HepG2 (cell line): ENCODE measurements around the gene UBTF. TPM values are rescaled to one million over a fixed set of nuclear protein-coding genes. Genes with fewer than 3 reads are reported as not detected.

Source experiments
- KDM2A ChIP-seq: sonication (generic); formaldehyde crosslinking; IDR thresholded peaks from 2 replicates; pipeline ENCODE4 v1.4.0; 2020; ENCODE audit warnings: low read depth, missing genetic modification reagents, borderline replicate concordance
- MAFF ChIP-seq: IDR thresholded peaks from 2 replicates; pipeline ENCODE4 v1.6.1; 2011; ENCODE audit warnings: low read depth, low read length, improper control_type of control experiment
- NFE2 ChIP-seq: sonication (generic); formaldehyde crosslinking; IDR thresholded peaks from 2 replicates; pipeline ENCODE4 v1.4.0; 2020; ENCODE audit warnings: missing genetic modification reagents
- RXRA ChIP-seq: sonication (generic); formaldehyde crosslinking; IDR thresholded peaks from 2 replicates; pipeline ENCODE4 v1.5.1; 2020; ENCODE audit warnings: missing genetic modification reagents
- U2AF1 ChIP-seq: fragments of 200-400 bp; formaldehyde crosslinking; optimal IDR thresholded peaks from 2 replicates; pipeline ENCODE3; 2017; ENCODE audit warnings: mild to moderate bottlenecking, low read depth, low read length
- ZHX1 ChIP-seq: sonication (generic); formaldehyde crosslinking; IDR thresholded peaks from 2 replicates; pipeline ENCODE4 v1.8.1; 2022; ENCODE audit warnings: low read depth, mild to moderate bottlenecking, missing genetic modification reagents
- ZNF225 ChIP-seq: sonication (generic); formaldehyde crosslinking; IDR thresholded peaks from 2 replicates; pipeline ENCODE4 v1.4.0; 2020; ENCODE audit warnings: mild to moderate bottlenecking, missing genetic modification reagents
- ZNF253 ChIP-seq: sonication (generic); formaldehyde crosslinking; IDR thresholded peaks from 2 replicates; pipeline ENCODE4 v1.8.0; 2022; ENCODE audit warnings: mild to moderate bottlenecking, missing genetic modification reagents, borderline replicate concordance
- ZNF367 ChIP-seq: sonication (generic); formaldehyde crosslinking; IDR thresholded peaks from 2 replicates; pipeline ENCODE4 v1.4.0; 2020; ENCODE audit warnings: missing genetic modification reagents, borderline replicate concordance
- polyA plus RNA-seq, 8 experiments: library from polyadenylated mRNA; depleted of rRNA in 3 of 8; stranded (reverse) in 7 of 8; unstranded in 1 of 8; fragments of >200 nt; fragmentation: Illumina TruSeq in 4 of 8; extraction: Trizol in 4 of 8; gene quantifications; 2 replicates each; pipeline versions ENCODE4 v1.2.1 to v1.2.3, GENCODE V29; 2011 to 2016; ENCODE audit warnings: low read depth in 4 of 8, missing spikeins in 1 of 8, mixed read lengths in 1 of 8; ENCODE audit not compliant: insufficient read depth in 1 of 8
- total RNA-seq, 5 experiments: library from RNA; depleted of rRNA; stranded (reverse); fragments of >200 nt; fragmentation: Illumina TruSeq; extraction: Trizol; gene quantifications; 2 replicates each; pipeline ENCODE4 v1.2.3, GENCODE V29; 2016; ENCODE audit warnings: low read depth in 1 of 5
- TF ChIP-seq, protein P1 (sequence below): sonication (generic); formaldehyde crosslinking; IDR thresholded peaks from 2 replicates; pipeline ENCODE4 v1.5.0; 2020; ENCODE audit warnings: missing genetic modification reagents
- TF ChIP-seq, protein P2 (sequence below): sonication (generic); formaldehyde crosslinking; IDR thresholded peaks from 2 replicates; pipeline ENCODE4 v1.5.1; 2020; ENCODE audit warnings: mild to moderate bottlenecking, missing genetic modification reagents, borderline replicate concordance
- TF ChIP-seq, protein P3 (sequence below): sonication (generic); formaldehyde crosslinking; IDR thresholded peaks from 2 replicates; pipeline ENCODE4 v1.5.1; 2020; ENCODE audit warnings: missing genetic modification reagents, mild to moderate bottlenecking, borderline replicate concordance
- TF ChIP-seq, protein P4 (sequence below): sonication (generic); formaldehyde crosslinking; IDR thresholded peaks from 2 replicates; pipeline ENCODE4 v1.9.0; 2021; ENCODE audit warnings: missing genetic modification reagents, mild to moderate bottlenecking, borderline replicate concordance
- TF ChIP-seq, protein P5 (sequence below): sonication (generic); formaldehyde crosslinking; IDR thresholded peaks from 2 replicates; pipeline ENCODE4 v1.5.1; 2020; ENCODE audit warnings: mild to moderate bottlenecking, missing genetic modification reagents, moderate library complexity

The UBTF gene
- total and polyA plus RNA-seq, 2 of the 13 experiments (the other 11 are each of a cell fraction or from before 2014, with no cell fraction given): 15.2 to 60.9 TPM

DNA sequence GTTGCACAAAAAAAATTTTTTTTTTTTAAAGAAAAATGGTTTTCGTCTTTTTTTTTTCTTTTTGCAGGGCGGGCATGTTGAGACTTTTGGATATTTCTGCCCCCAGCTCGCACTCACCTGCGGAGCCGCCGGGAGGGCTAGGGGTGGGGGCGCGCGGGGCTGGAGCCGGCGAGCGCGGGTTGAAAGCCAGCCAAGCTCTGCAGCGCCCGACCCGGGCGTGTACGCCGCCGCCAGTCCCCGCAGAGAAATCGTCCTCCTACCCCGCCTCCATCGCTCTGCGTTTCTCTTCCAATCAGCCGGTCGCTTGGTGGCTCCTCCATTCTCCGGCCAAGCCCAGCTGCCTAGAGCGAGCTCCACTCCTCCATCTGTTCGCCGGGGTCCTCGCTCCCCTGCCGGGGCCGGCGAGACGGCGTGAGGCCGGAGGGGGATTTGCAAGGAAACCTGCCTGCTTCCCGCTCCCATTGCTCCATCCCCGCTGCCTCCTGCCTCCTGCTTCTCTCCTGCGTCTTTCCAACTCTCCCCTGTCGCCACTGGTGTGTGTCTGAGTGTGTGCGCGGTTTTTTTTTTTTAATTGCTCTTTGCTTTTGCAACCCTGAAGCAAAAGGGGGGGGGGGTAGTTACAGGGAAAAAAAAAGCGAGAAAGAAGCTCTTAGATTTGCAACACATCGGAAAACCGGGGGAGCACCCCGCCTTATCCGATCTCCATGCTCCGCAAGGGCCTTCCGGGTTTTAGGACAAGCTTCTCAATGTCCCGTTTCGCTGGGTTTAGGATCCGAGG lies 1.8 kb upstream of the UBTF start (continued):
- TF ChIP-seq ZNF367: no peak
- TF ChIP-seq ZHX1 (CRISPR knock-in tag): no peak
- TF ChIP-seq U2AF1: peak; percentile 52
- TF ChIP-seq, protein P1, sequence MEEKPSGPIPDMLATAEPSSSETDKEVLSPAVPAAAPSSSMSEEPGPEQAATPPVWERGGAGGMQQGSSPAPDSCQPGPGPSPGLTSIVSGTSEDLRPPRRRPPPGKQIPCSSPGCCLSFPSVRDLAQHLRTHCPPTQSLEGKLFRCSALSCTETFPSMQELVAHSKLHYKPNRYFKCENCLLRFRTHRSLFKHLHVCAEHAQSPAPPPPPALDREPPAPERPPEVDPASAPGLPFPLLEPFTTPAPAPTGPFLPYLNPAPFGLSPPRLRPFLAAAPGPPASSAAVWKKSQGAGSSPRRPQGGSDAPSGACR (CRISPR knock-in tag): no peak; the same call in 1 of the 2 replicates
- peak; percentile 90 for TF ChIP-seq KDM2A (CRISPR knock-in tag)
- no peak for TF ChIP-seq ZNF253 (CRISPR knock-in tag)
- TF ChIP-seq, protein P2, sequence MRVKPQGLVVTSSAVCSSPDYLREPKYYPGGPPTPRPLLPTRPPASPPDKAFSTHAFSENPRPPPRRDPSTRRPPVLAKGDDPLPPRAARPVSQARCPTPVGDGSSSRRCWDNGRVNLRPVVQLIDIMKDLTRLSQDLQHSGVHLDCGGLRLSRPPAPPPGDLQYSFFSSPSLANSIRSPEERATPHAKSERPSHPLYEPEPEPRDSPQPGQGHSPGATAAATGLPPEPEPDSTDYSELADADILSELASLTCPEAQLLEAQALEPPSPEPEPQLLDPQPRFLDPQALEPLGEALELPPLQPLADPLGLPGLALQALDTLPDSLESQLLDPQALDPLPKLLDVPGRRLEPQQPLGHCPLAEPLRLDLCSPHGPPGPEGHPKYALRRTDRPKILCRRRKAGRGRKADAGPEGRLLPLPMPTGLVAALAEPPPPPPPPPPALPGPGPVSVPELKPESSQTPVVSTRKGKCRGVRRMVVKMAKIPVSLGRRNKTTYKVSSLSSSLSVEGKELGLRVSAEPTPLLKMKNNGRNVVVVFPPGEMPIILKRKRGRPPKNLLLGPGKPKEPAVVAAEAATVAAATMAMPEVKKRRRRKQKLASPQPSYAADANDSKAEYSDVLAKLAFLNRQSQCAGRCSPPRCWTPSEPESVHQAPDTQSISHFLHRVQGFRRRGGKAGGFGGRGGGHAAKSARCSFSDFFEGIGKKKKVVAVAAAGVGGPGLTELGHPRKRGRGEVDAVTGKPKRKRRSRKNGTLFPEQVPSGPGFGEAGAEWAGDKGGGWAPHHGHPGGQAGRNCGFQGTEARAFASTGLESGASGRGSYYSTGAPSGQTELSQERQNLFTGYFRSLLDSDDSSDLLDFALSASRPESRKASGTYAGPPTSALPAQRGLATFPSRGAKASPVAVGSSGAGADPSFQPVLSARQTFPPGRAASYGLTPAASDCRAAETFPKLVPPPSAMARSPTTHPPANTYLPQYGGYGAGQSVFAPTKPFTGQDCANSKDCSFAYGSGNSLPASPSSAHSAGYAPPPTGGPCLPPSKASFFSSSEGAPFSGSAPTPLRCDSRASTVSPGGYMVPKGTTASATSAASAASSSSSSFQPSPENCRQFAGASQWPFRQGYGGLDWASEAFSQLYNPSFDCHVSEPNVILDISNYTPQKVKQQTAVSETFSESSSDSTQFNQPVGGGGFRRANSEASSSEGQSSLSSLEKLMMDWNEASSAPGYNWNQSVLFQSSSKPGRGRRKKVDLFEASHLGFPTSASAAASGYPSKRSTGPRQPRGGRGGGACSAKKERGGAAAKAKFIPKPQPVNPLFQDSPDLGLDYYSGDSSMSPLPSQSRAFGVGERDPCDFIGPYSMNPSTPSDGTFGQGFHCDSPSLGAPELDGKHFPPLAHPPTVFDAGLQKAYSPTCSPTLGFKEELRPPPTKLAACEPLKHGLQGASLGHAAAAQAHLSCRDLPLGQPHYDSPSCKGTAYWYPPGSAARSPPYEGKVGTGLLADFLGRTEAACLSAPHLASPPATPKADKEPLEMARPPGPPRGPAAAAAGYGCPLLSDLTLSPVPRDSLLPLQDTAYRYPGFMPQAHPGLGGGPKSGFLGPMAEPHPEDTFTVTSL (CRISPR knock-in tag): no peak
- TF ChIP-seq, protein P3, sequence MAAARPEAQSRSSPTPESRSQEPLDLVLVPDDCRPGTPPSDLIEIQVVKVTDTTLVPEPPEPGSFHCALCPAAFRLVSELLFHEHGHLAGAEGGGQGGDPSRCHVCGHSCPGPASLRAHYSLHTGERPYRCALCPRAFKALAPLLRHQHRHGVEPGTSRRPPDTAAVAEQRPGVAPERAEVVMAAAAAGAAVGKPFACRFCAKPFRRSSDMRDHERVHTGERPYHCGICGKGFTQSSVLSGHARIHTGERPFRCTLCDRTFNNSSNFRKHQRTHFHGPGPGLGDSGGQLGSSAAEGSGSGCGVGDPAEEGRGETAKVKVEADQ: peak; percentile 54; the same call in 1 of the 2 replicates
- TF ChIP-seq, protein P4, sequence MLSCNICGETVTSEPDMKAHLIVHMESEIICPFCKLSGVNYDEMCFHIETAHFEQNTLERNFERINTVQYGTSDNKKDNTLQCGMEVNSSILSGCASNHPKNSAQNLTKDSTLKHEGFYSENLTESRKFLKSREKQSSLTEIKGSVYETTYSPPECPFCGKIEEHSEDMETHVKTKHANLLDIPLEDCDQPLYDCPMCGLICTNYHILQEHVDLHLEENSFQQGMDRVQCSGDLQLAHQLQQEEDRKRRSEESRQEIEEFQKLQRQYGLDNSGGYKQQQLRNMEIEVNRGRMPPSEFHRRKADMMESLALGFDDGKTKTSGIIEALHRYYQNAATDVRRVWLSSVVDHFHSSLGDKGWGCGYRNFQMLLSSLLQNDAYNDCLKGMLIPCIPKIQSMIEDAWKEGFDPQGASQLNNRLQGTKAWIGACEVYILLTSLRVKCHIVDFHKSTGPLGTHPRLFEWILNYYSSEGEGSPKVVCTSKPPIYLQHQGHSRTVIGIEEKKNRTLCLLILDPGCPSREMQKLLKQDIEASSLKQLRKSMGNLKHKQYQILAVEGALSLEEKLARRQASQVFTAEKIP (CRISPR knock-in tag): no peak
- TF ChIP-seq, protein P5, sequence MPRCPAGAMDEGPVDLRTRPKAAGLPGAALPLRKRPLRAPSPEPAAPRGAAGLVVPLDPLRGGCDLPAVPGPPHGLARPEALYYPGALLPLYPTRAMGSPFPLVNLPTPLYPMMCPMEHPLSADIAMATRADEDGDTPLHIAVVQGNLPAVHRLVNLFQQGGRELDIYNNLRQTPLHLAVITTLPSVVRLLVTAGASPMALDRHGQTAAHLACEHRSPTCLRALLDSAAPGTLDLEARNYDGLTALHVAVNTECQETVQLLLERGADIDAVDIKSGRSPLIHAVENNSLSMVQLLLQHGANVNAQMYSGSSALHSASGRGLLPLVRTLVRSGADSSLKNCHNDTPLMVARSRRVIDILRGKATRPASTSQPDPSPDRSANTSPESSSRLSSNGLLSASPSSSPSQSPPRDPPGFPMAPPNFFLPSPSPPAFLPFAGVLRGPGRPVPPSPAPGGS (CRISPR knock-in tag): no peak; the same call in 1 of the 2 replicates
- TF ChIP-seq RXRA (CRISPR knock-in tag): no peak
- TF ChIP-seq ZNF225 (CRISPR knock-in tag): peak; percentile 37; the same call in 1 of the 2 replicates
- no peak for TF ChIP-seq MAFF
- no peak for TF ChIP-seq NFE2 (CRISPR knock-in tag)
